Spinal cord (tissue), 10 donors: ENCODE data around the gene TMEM127. TPM values are rescaled to one million over a fixed set of nuclear protein-coding genes. Genes with fewer than 3 reads are reported as not detected.

ENCODE experiments used
- DNase-seq, 6 donors: peaks; one replicate each; pipeline versions ENCODE4 v3.0.0 to v3.0.0-alpha.2; 2013 to 2015; ENCODE audit warnings: low spot score in 6 of 6, low read depth in 4 of 6
- H3K27ac ChIP-seq: one replicate; pipeline ENCODE4 v1.5.1; 2013; ENCODE audit warnings: low read depth, low read length, control low read depth
- H3K27me3 ChIP-seq: one replicate; pipeline ENCODE4 v1.6.1; 2013; ENCODE audit warnings: low read length; ENCODE audit not compliant: control insufficient read depth, insufficient read depth
- H3K36me3 ChIP-seq: one replicate; pipeline ENCODE4 v1.6.1; 2013; ENCODE audit warnings: low read length; ENCODE audit not compliant: control insufficient read depth, insufficient read depth
- H3K4me1 ChIP-seq: one replicate; pipeline ENCODE4 v1.6.1; 2013; ENCODE audit warnings: low read length; ENCODE audit not compliant: control insufficient read depth, insufficient read depth
- H3K4me3 ChIP-seq: one replicate; pipeline ENCODE4 v1.5.1; 2013; ENCODE audit warnings: low read depth, low read length, control low read depth
- H3K9me3 ChIP-seq: one replicate; pipeline ENCODE4 v1.6.1; 2013; ENCODE audit warnings: low read length; ENCODE audit not compliant: control insufficient read depth, insufficient read depth
- WGBS: methylation state at CpG from one replicate; pipeline ENCODE4 v1.1.5; 2013; ENCODE audit warnings: missing lambda C conversion rate; ENCODE audit not compliant: insufficient coverage; 5-methylcytosine and 5-hydroxymethylcytosine counted together
- polyA plus RNA-seq, 2 donors: library from polyadenylated mRNA; unstranded; fragments of 120-200 nt; gene quantifications; one replicate each; pipeline ENCODE4 v1.2.1, GENCODE V29; 2013; ENCODE audit not compliant: insufficient read length in 2 of 2
- total RNA-seq, 2 donors: library from RNA; depleted of rRNA in 1 of 2; stranded (reverse); fragments of 120-200 nt in 1 of 2; fragments of >200 nt in 1 of 2; gene quantifications; one replicate each; pipeline versions ENCODE4 v1.2.3 to v1.2.4, GENCODE V29; 2013 to 2014
- donor health status: healthy.

TMEM127 gene
- total and polyA plus RNA-seq, 4 donors, result 21.2 to 64.3 (median 43.5) TPM

- Histone ChIP-seq H3K27me3 (no peaks in the 10 kb centered on the region), H3K27ac (no peak overlapping the region), H3K4me3 (no peak overlapping the region), H3K9me3 (no peaks in the 10 kb centered on the region), H3K4me1 (peaks cover 16% of the 10 kb centered on the region), H3K36me3 (peaks cover 64% of the 10 kb centered on the region)
- WGBS, result 73% methylated on average over 3 of the region's 6 CpGs
- DNase-seq, result no peak
Measured at GRCh38 chr2:96256611-96257113, 9.1 kb downstream of the TMEM127 start.

GRCh38 chr2:96254571-96254970, 11.2 kb downstream of the TMEM127 start:
- Histone ChIP-seq H3K27me3 (no peaks in the 10 kb centered on the region), H3K4me3 (no peak overlapping the region), H3K9me3 (no peaks in the 10 kb centered on the region), H3K4me1 (peaks cover 8% of the 10 kb centered on the region), H3K27ac (no peak overlapping the region), H3K36me3 (peaks cover 64% of the 10 kb centered on the region)
- DNase-seq, result peak in 1 of 6 donors; percentile 43
- 92% methylated on average over 11 of the region's 11 CpGs for WGBS

GRCh38 chr2:96253006-96253405, 12.8 kb downstream of the TMEM127 start:
- WGBS, result 80% methylated on average over 7 of the region's 7 CpGs

GRCh38 chr2:96252526-96252925, 13.3 kb downstream of the TMEM127 start:
- Histone ChIP-seq H3K27me3 (no peaks in the 10 kb centered on the region), H3K4me1 (peaks cover 5% of the 10 kb centered on the region), H3K27ac (no peak overlapping the region), H3K36me3 (peaks cover 58% of the 10 kb centered on the region), H3K9me3 (no peaks in the 10 kb centered on the region), H3K4me3 (no peak overlapping the region)
- 96% methylated on average over 7 of the region's 8 CpGs for WGBS
- no peak for DNase-seq

More at GRCh38 chr2:96253006-96253405, 12.8 kb downstream of the TMEM127 start:
- H3K9me3 ChIP-seq, result no peaks in the 10 kb centered on the region
- H3K4me1 ChIP-seq, result peaks cover 5% of the 10 kb centered on the region
- no peaks in the 10 kb centered on the region for H3K27me3 ChIP-seq
- no peak overlapping the region for H3K27ac ChIP-seq
- H3K4me3 ChIP-seq, result no peak overlapping the region
- H3K36me3 ChIP-seq, result peaks cover 59% of the 10 kb centered on the region
- DNase-seq, result no peak

GRCh38 chr2:96251721-96252292, 14.0 kb downstream of the TMEM127 start:
- Histone ChIP-seq H3K9me3 (no peaks in the 10 kb centered on the region), H3K27ac (no peak overlapping the region), H3K27me3 (no peaks in the 10 kb centered on the region), H3K4me1 (peaks cover 5% of the 10 kb centered on the region), H3K36me3 (peaks cover 51% of the 10 kb centered on the region), H3K4me3 (no peak overlapping the region)
- peak in 2 of 6 donors; percentile 36 to 55 for DNase-seq
- WGBS, result 73% methylated on average over 5 of the region's 6 CpGs

GRCh38 chr2:96250188-96250587, 15.6 kb downstream of the TMEM127 start:
- no peak overlapping the region for H3K27ac ChIP-seq
- peaks cover 43% of the 10 kb centered on the region for H3K36me3 ChIP-seq
- no peak overlapping the region for H3K4me3 ChIP-seq
- H3K9me3 ChIP-seq, result no peaks in the 10 kb centered on the region
- DNase-seq, result no peak
- WGBS, result 85% methylated on average over 3 of the region's 6 CpGs
- no peaks in the 10 kb centered on the region for H3K27me3 ChIP-seq
- H3K4me1 ChIP-seq, result peaks cover 5% of the 10 kb centered on the region

- DNase-seq, result peak in 1 of 6 donors; percentile 57
- Histone ChIP-seq H3K9me3 (no peaks in the 10 kb centered on the region), H3K27ac (no peak overlapping the region), H3K4me1 (peaks cover 5% of the 10 kb centered on the region), H3K36me3 (peaks cover 40% of the 10 kb centered on the region), H3K27me3 (no peaks in the 10 kb centered on the region), H3K4me3 (no peak overlapping the region)
- 83% methylated on average over 9 of the region's 9 CpGs for WGBS
Measured at GRCh38 chr2:96249654-96250053, 16.1 kb downstream of the TMEM127 start.

- no peaks in the 10 kb centered on the region for H3K9me3 ChIP-seq
- no peaks in the 10 kb centered on the region for H3K27me3 ChIP-seq
- H3K36me3 ChIP-seq, result peaks cover 29% of the 10 kb centered on the region
- peaks cover 5% of the 10 kb centered on the region for H3K4me1 ChIP-seq
- no peak overlapping the region for H3K27ac ChIP-seq
- no peak overlapping the region for H3K4me3 ChIP-seq
- no peak for DNase-seq
- 96% methylated on average over 3 of the region's 4 CpGs for WGBS
Measured at GRCh38 chr2:96248624-96249023, 17.2 kb downstream of the TMEM127 start.

- no peak overlapping the region for H3K27ac ChIP-seq
- peaks cover 22% of the 10 kb centered on the region for H3K36me3 ChIP-seq
- peaks cover 5% of the 10 kb centered on the region for H3K4me1 ChIP-seq
- no peak for DNase-seq
- no peaks in the 10 kb centered on the region for H3K27me3 ChIP-seq
- no peak overlapping the region for H3K4me3 ChIP-seq
- H3K9me3 ChIP-seq, result no peaks in the 10 kb centered on the region
- 84% methylated on average over 5 of the region's 5 CpGs for whole genome bisulfite sequencing
Measured at GRCh38 chr2:96247896-96248295, 17.9 kb downstream of the TMEM127 start.

GRCh38 chr2:96247009-96247408, 18.8 kb downstream of the TMEM127 start:
- Histone ChIP-seq H3K36me3 (peaks cover 13% of the 10 kb centered on the region), H3K9me3 (no peaks in the 10 kb centered on the region), H3K4me3 (no peak overlapping the region), H3K27me3 (no peaks in the 10 kb centered on the region), H3K27ac (no peak overlapping the region), H3K4me1 (peaks cover 5% of the 10 kb centered on the region)
- no peak for DNase-seq
- 76% methylated on average over 2 of the region's 3 CpGs for WGBS
